HG03025 (cell line): ENCODE data around the gene KCNS1.
"Not testable (repeated sequence)": the region's sequence is repeated elsewhere in the genome, so short reads cannot be mapped to it uniquely, and the experiment has no call there.

ENCODE experiments used
- ATAC-seq: cut with Tn5 transposase; IDR thresholded peaks from one replicate; pipeline ENCODE4 v1.9.1; 2021; ENCODE audit warnings: mild to moderate bottlenecking, moderate library complexity; ENCODE audit not compliant: unreplicated experiment, low FRiP score

KCNS1 gene

GRCh38 chr20:45083127-45083526 is 17.8 kb downstream of the KCNS1 start:
- ATAC-seq, result no peak

GRCh38 chr20:45082468-45082867 is 18.5 kb downstream of the KCNS1 start:
- ATAC-seq, result no peak

- no peak for ATAC-seq
Measured at GRCh38 chr20:45080867-45081624, 19.9 kb downstream of the KCNS1 start.

GRCh38 chr20:45077559-45077958 is 23.4 kb downstream of the KCNS1 start:
- no peak for ATAC-seq

- ATAC-seq, result no peak
Measured at GRCh38 chr20:45073221-45073620, 27.7 kb downstream of the KCNS1 start.

GRCh38 chr20:45072066-45072465 is 28.9 kb downstream of the KCNS1 start:
- ATAC-seq, result no peak

GRCh38 chr20:45070932-45071632 is 29.8 kb downstream of the KCNS1 start:
- no peak for ATAC-seq

GRCh38 chr20:45069261-45069660 is 31.7 kb downstream of the KCNS1 start:
- no peak for ATAC-seq

- ATAC-seq, result no peak
Measured at GRCh38 chr20:45067558-45067957, 33.4 kb downstream of the KCNS1 start.

- ATAC-seq, result no peak
Measured at GRCh38 chr20:45067087-45067486, 33.8 kb downstream of the KCNS1 start.

GRCh38 chr20:45066372-45066771 is 34.6 kb downstream of the KCNS1 start:
- ATAC-seq, result no peak

- no peak for ATAC-seq
Measured at GRCh38 chr20:45064812-45065211, 36.1 kb downstream of the KCNS1 start.

GRCh38 chr20:45063107-45063506 is 37.8 kb downstream of the KCNS1 start:
- ATAC-seq, result not testable (repeated sequence)

GRCh38 chr20:45061244-45061643 is 39.7 kb downstream of the KCNS1 start:
- no peak for ATAC-seq

GRCh38 chr20:45060294-45060693 is 40.6 kb downstream of the KCNS1 start:
- ATAC-seq, result no peak

GRCh38 chr20:45059022-45059728 is 41.8 kb downstream of the KCNS1 start:
- no peak for ATAC-seq

GRCh38 chr20:45058168-45058850 is 42.6 kb downstream of the KCNS1 start:
- ATAC-seq, result no peak

- ATAC-seq, result no peak
Measured at GRCh38 chr20:45056473-45057173, 44.3 kb downstream of the KCNS1 start.

- ATAC-seq, result no peak
Measured at GRCh38 chr20:45055056-45055455, 45.9 kb downstream of the KCNS1 start.
